Trophoblast cell (in vitro differentiated cells and primary cell): ENCODE results near the gene CEP72.
A peak's percentile ranks its signal among the peaks of the same experiment; 100 is the strongest.
"Not testable (repeated sequence)": the region's sequence is repeated elsewhere in the genome, so short reads cannot be mapped to it uniquely, and the experiment has no call there.

Experiments used
- DNase-seq, 2 donors: peaks; one replicate each; pipeline ENCODE4 v3.0.0-alpha.2; 2016
- H2AFZ ChIP-seq: 2 replicates; pipeline ENCODE4 v1.6.1; 2013; ENCODE audit warnings: low read length, moderate library complexity, mild to moderate bottlenecking; ENCODE audit not compliant: insufficient read depth, poor library complexity
- H2AK5ac ChIP-seq: 2 replicates; pipeline ENCODE4 v1.6.1; 2013; ENCODE audit warnings: mild to moderate bottlenecking, low read length
- H2BK120ac ChIP-seq: 2 replicates; pipeline ENCODE4 v1.6.1; 2013; ENCODE audit warnings: low read length, mild to moderate bottlenecking, moderate library complexity; ENCODE audit not compliant: insufficient read depth, poor library complexity
- H2BK12ac ChIP-seq: 2 replicates; pipeline ENCODE4 v1.6.1; 2013; ENCODE audit warnings: mild to moderate bottlenecking, low read length, moderate library complexity
- H2BK5ac ChIP-seq: 2 replicates; pipeline ENCODE4 v1.6.1; 2013; ENCODE audit warnings: low read length, low read depth, moderate library complexity, mild to moderate bottlenecking; ENCODE audit not compliant: poor library complexity
- H3K14ac ChIP-seq: 2 replicates; pipeline ENCODE4 v1.6.1; 2013; ENCODE audit warnings: mild to moderate bottlenecking, low read length
- H3K18ac ChIP-seq: 2 replicates; pipeline ENCODE4 v1.6.1; 2013; ENCODE audit warnings: mild to moderate bottlenecking, low read length
- H3K23ac ChIP-seq: 2 replicates; pipeline ENCODE4 v1.6.1; 2013; ENCODE audit warnings: low read length
- H3K27ac ChIP-seq: 2 replicates; pipeline ENCODE4 v1.5.1; 2013; ENCODE audit warnings: low read depth, mild to moderate bottlenecking, inconsistent platforms, low read length, moderate library complexity
- H3K27me3 ChIP-seq: 2 replicates; pipeline ENCODE4 v1.6.1; 2013; ENCODE audit warnings: inconsistent platforms, mild to moderate bottlenecking, low read length, moderate library complexity; ENCODE audit not compliant: insufficient read depth
- H3K36me3 ChIP-seq, 2 experiments: 1 replicate in 1 of 2; 2 replicates in 1 of 2; pipeline ENCODE4 v1.6.1; 2013; ENCODE audit warnings: low read length in 2 of 2, mild to moderate bottlenecking in 2 of 2, moderate library complexity in 1 of 2; ENCODE audit not compliant: insufficient read depth in 2 of 2, control insufficient read depth in 1 of 2
- H3K4ac ChIP-seq: 2 replicates; pipeline ENCODE4 v1.6.1; 2013; ENCODE audit warnings: low read depth, mild to moderate bottlenecking, low read length, moderate library complexity
- H3K4me1 ChIP-seq, 2 experiments: 1 replicate in 1 of 2; 2 replicates in 1 of 2; pipeline ENCODE4 v1.6.1; 2013; ENCODE audit warnings: low read length in 2 of 2, mild to moderate bottlenecking in 2 of 2, moderate library complexity in 1 of 2; ENCODE audit not compliant: insufficient read depth in 2 of 2, control insufficient read depth in 1 of 2
- H3K4me2 ChIP-seq: 2 replicates; pipeline ENCODE4 v1.6.1; 2013; ENCODE audit warnings: inconsistent platforms, mild to moderate bottlenecking, low read length, moderate library complexity
- H3K4me3 ChIP-seq: 2 replicates; pipeline ENCODE4 v1.5.1; 2013; ENCODE audit warnings: mild to moderate bottlenecking, low read depth, low read length, inconsistent platforms
- H3K79me1 ChIP-seq: one replicate; pipeline ENCODE4 v1.6.1; 2013; ENCODE audit warnings: low read length
- H3K79me2 ChIP-seq: 2 replicates; pipeline ENCODE4 v1.6.1; 2013; ENCODE audit warnings: low read length, mild to moderate bottlenecking; ENCODE audit not compliant: control insufficient read depth, insufficient read depth, poor library complexity
- H3K9ac ChIP-seq: 2 replicates; pipeline ENCODE4 v1.6.1; 2013; ENCODE audit warnings: mild to moderate bottlenecking, low read length
- H3K9me3 ChIP-seq: 2 replicates; pipeline ENCODE4 v1.6.1; 2013; ENCODE audit warnings: low read depth, mild to moderate bottlenecking, control low read depth, inconsistent platforms, low read length; ENCODE audit not compliant: insufficient read depth
- H4K12ac ChIP-seq: 2 replicates; pipeline ENCODE4 v1.6.1; 2013; ENCODE audit warnings: low read depth, mild to moderate bottlenecking, low read length, moderate library complexity
- H4K8ac ChIP-seq: 2 replicates; pipeline ENCODE4 v1.6.1; 2013; ENCODE audit warnings: low read depth, mild to moderate bottlenecking, low read length, moderate library complexity
- H4K91ac ChIP-seq: one replicate; pipeline ENCODE4 v1.6.1; 2013; ENCODE audit warnings: low read depth, mild to moderate bottlenecking, low read length, moderate library complexity
- WGBS: extraction: QIAGEN DNeasy Blood & Tissue Kit; methylation state at CpG from one replicate; pipeline ENCODE4 v1.1.7; 2013; ENCODE audit warnings: missing lambda C conversion rate; ENCODE audit not compliant: insufficient read length, insufficient coverage; ENCODE audit errors: extremely low coverage; 5-methylcytosine and 5-hydroxymethylcytosine counted together

The CEP72 gene

DNA sequence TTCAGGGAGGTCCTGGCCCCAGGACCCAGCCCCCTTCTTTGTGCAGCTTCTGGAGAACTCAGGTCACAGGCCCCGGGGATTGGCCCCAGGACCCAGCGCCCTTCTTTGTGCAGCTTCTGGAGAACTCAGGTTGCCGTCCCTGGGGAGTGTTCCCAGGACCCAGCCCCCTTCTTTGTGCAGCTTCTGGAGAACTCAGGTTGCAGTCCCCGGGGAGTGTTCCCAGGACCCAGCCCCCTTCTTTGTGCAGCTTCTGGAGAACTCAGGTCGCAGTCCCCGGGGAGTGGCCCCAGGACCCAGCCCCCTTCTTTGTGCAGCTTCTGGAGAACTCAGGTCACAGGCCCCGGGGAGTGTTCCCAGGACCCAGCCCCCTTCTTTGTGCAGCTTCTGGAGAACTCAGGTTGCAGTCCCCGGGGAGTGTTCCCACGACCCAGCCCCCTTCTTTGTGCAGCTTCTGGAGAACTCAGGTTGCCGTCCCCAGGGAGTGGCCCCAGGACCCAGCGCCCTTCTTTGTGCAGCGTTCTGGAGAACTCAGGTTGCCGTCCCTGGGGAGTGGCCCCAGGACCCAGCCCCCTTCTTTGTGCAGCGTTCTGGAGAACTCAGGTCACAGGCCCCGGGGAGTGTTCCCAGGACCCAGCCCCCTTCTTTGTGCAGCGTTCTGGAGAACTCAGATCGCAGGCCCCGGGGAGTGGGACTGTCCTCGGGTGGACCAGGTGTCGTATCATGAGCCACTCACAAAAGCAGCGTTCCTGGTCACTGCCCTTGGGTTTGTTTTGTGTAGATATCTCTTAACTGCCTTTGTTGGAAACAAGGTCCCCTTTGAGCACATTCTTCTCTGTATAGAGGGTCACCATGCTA is 16.4 kb downstream of the CEP72 start:
- not testable (repeated sequence) for H2BK5ac ChIP-seq, H3K9ac ChIP-seq, H3K23ac ChIP-seq, H3K18ac ChIP-seq, H3K4ac ChIP-seq, H3K27me3 ChIP-seq, H3K9me3 ChIP-seq, DNase-seq, H4K91ac ChIP-seq, H2AFZ ChIP-seq, H2BK120ac ChIP-seq, H3K4me2 ChIP-seq, H3K4me1 ChIP-seq, H3K27ac ChIP-seq, H3K79me2 ChIP-seq, H3K79me1 ChIP-seq, H2AK5ac ChIP-seq, H2BK12ac ChIP-seq, H4K12ac ChIP-seq, H4K8ac ChIP-seq, H3K14ac ChIP-seq, H3K4me3 ChIP-seq
- no CpG with 5 or more reads among the region's 21 CpGs for WGBS
- peaks cover 34 to 40% of the 10 kb centered on the region in 2 experiments for H3K36me3 ChIP-seq

DNA sequence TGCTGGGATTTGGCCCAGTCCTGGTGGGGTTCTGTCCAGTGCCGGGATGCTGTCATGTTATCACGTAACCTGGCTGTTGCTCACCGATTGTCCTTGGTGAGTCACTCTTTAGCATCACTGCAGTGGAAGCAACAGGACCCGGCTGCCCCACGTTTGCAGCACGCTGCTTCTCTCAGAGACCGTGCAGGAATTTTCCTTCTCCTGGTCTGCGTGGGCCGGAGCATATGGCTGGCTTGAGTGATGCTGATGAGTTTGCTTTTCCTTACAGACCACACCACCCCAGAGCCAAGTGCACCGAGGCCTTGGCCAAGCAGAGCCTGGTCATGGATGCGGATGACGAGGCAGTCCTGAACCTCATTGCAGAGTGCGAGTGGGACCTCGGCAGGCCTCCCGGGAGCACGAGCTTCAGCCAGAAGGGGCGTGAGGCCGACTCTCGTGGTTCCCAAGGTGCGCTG is 21.4 kb downstream of the CEP72 start:
- no peaks in the 10 kb centered on the region for H3K9me3 ChIP-seq
- H4K12ac ChIP-seq = no peak overlapping the region
- no peak overlapping the region for H2BK5ac ChIP-seq
- no peak overlapping the region for H2BK120ac ChIP-seq
- no peak overlapping the region for H3K4me2 ChIP-seq
- no peak overlapping the region for H3K23ac ChIP-seq
- no peak overlapping the region for H4K91ac ChIP-seq
- H4K8ac ChIP-seq = no peak overlapping the region
- no peak overlapping the region for H3K4me3 ChIP-seq
- WGBS = no CpG with 5 or more reads among the region's 20 CpGs
- no peak overlapping the region for H3K9ac ChIP-seq
- H3K14ac ChIP-seq = no peak overlapping the region
- no peak overlapping the region for H3K27ac ChIP-seq
- H3K79me1 ChIP-seq = no peaks in the 10 kb centered on the region
- peaks cover 41 to 46% of the 10 kb centered on the region in 2 experiments for H3K36me3 ChIP-seq
- H2AK5ac ChIP-seq = no peak overlapping the region
- no peaks in the 10 kb centered on the region for H3K79me2 ChIP-seq
- H3K27me3 ChIP-seq = no peaks in the 10 kb centered on the region
- H2AFZ ChIP-seq = no peak overlapping the region
- H3K4ac ChIP-seq = no peak overlapping the region
- DNase-seq = no peak
- no peak overlapping the region for H3K18ac ChIP-seq
- no peak overlapping the region for H2BK12ac ChIP-seq
- no peaks in the 10 kb centered on the region for H3K4me1 ChIP-seq

DNA sequence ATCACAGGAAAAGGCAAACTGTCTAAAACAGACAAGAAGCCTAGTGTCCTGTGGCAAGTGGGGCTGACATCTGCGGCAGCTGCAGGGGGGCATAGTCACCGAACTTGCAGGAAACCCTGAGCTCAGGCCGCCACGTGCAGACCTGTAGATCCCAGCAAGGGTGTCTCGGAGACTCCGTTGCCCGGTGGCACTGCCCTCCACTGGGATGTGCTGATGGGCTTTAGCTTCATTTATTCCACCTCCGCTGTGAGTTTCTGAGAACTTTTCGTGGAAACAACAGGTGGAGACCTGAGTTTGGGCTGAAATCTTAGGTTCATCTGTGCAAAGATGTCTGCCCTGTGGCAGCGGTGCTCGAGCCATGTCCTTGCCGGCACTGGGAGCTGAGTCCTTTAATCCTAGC is 22.1 kb downstream of the CEP72 start:
- no peak overlapping the region for H2BK5ac ChIP-seq
- no peaks in the 10 kb centered on the region for H3K79me1 ChIP-seq
- H2BK120ac ChIP-seq = no peak overlapping the region
- H4K91ac ChIP-seq = no peak overlapping the region
- H2AFZ ChIP-seq = no peak overlapping the region
- H4K8ac ChIP-seq = no peak overlapping the region
- no peak overlapping the region for H3K18ac ChIP-seq
- H3K14ac ChIP-seq = no peak overlapping the region
- H3K9ac ChIP-seq = no peak overlapping the region
- H2AK5ac ChIP-seq = no peak overlapping the region
- no peaks in the 10 kb centered on the region for H3K4me1 ChIP-seq
- no peaks in the 10 kb centered on the region for H3K27me3 ChIP-seq
- H3K79me2 ChIP-seq = no peaks in the 10 kb centered on the region
- no peak overlapping the region for H2BK12ac ChIP-seq
- H3K23ac ChIP-seq = no peak overlapping the region
- no peak overlapping the region for H3K4ac ChIP-seq
- no peaks in the 10 kb centered on the region for H3K9me3 ChIP-seq
- H4K12ac ChIP-seq = no peak overlapping the region
- no peak for DNase-seq
- H3K4me3 ChIP-seq = no peak overlapping the region
- no CpG with 5 or more reads among the region's 12 CpGs for WGBS
- H3K27ac ChIP-seq = no peak overlapping the region
- peaks cover 46 to 52% of the 10 kb centered on the region in 2 experiments for H3K36me3 ChIP-seq
- H3K4me2 ChIP-seq = no peak overlapping the region

DNA sequence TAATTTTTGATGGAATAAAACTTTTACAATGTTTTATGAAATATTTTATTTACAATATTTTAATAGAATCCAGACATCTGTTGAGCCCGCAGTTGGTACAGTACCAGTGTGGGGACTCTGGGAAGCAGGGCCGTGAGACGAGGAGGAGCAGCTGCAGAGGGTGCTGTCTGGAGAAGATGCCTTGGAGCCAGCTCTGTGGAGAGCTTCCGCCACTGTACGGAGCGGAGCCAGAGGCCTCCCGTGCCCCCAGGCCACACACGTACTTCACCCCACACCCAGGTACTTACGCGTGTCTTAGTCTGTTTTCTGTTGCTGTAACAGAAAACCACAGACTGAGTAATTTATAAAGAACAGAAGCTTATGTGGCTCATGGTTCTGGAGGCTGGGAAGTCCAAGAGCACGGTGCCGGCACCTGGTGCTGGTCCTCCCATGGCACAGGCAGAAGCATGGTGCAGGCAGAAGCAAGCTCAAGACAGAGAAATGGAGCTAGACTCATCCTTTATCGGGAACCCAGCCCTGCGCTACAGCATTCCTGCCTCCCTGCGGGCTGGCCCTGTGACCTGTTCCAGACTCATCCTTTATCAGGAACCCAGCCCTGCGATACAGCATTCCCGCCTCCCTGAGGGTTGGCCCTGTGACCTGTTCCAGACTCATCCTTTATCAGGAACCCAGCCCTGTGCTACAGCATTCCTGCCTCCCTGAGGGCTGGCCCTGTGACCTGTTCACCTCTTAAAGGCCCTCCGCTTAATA is 23.3 kb downstream of the CEP72 start:
- Histone ChIP-seq H2BK12ac (no peak overlapping the region), H4K91ac (no peak overlapping the region), H3K18ac (no peak overlapping the region), H3K23ac (no peak overlapping the region), H3K79me1 (no peaks in the 10 kb centered on the region), H4K8ac (no peak overlapping the region), H3K14ac (no peak overlapping the region), H3K4me3 (no peak overlapping the region), H2AFZ (no peak overlapping the region), H3K27ac (no peak overlapping the region), H2BK5ac (no peak overlapping the region), H3K4me2 (no peak overlapping the region), H3K9ac (no peak overlapping the region), H3K4me1 (no peaks in the 10 kb centered on the region), H2AK5ac (no peak overlapping the region), H3K36me3 (peaks cover 59 to 65% of the 10 kb centered on the region in 2 experiments), H4K12ac (no peak overlapping the region), H3K79me2 (no peaks in the 10 kb centered on the region), H2BK120ac (no peak overlapping the region), H3K9me3 (no peaks in the 10 kb centered on the region), H3K27me3 (no peaks in the 10 kb centered on the region), H3K4ac (no peak overlapping the region)
- WGBS = no CpG with 5 or more reads among the region's 18 CpGs
- peak; percentile 98 to 99 for DNase-seq
